HEK293 (cell line): Measurements from ENCODE around the gene ETV3.

Experiments used
- ATF2 ChIP-seq: fragments of 450-650 bp; formaldehyde crosslinking; IDR thresholded peaks from 2 replicates; pipeline ENCODE4 v1.5.1; 2016; ENCODE audit warnings: missing biosample characterization, missing genetic modification characterization, low read depth
- GLI4 ChIP-seq: fragments of 450-650 bp; formaldehyde crosslinking; IDR thresholded peaks from 2 replicates; pipeline ENCODE4 v1.5.1; 2016; ENCODE audit warnings: missing biosample characterization, missing genetic modification characterization
- KLF7 ChIP-seq: fragments of 450-650 bp; formaldehyde crosslinking; IDR thresholded peaks from 2 replicates; pipeline ENCODE4 v1.5.1; 2016; ENCODE audit warnings: missing biosample characterization, missing genetic modification characterization, borderline replicate concordance
- SCRT1 ChIP-seq: fragments of 450-650 bp; formaldehyde crosslinking; IDR thresholded peaks from 2 replicates; pipeline ENCODE4 v1.5.1; 2016; ENCODE audit warnings: missing biosample characterization, missing genetic modification characterization, borderline replicate concordance
- YY1 ChIP-seq: fragments of 450-650 bp; formaldehyde crosslinking; IDR thresholded peaks from 2 replicates; pipeline ENCODE4 v1.5.1; 2018; ENCODE audit warnings: missing biosample characterization, missing genetic modification characterization
- ZNF121 ChIP-seq: fragments of 450-650 bp; formaldehyde crosslinking; IDR thresholded peaks from 2 replicates; pipeline ENCODE4 v1.5.1; 2016; ENCODE audit warnings: missing biosample characterization, missing genetic modification characterization
- ZNF146 ChIP-seq: fragments of 450-650 bp; formaldehyde crosslinking; IDR thresholded peaks from 2 replicates; pipeline ENCODE4 v1.5.1; 2016; ENCODE audit warnings: missing biosample characterization, missing genetic modification characterization
- ZNF211 ChIP-seq: fragments of 450-650 bp; formaldehyde crosslinking; IDR thresholded peaks from 2 replicates; pipeline ENCODE4 v1.5.1; 2016; ENCODE audit warnings: low read depth, missing biosample characterization, missing genetic modification characterization
- ZNF558 ChIP-seq: fragments of 450-650 bp; formaldehyde crosslinking; IDR thresholded peaks from 2 replicates; pipeline ENCODE4 v1.5.1; 2016; ENCODE audit warnings: missing biosample characterization, missing genetic modification characterization
- ZNF561 ChIP-seq: fragments of 450-650 bp; IDR thresholded peaks from 2 replicates; pipeline ENCODE4 v1.5.1; 2018; ENCODE audit warnings: missing biosample characterization, missing genetic modification characterization, borderline replicate concordance
- ZNF785 ChIP-seq: fragments of 450-650 bp; formaldehyde crosslinking; IDR thresholded peaks from 2 replicates; pipeline ENCODE4 v1.5.1; 2016; ENCODE audit warnings: missing biosample characterization, missing genetic modification characterization
- TF ChIP-seq, protein P1 (sequence below): fragments of 450-650 bp; formaldehyde crosslinking; IDR thresholded peaks from 2 replicates; pipeline ENCODE4 v1.5.1; 2016; ENCODE audit warnings: missing biosample characterization, missing genetic modification characterization

DNA sequence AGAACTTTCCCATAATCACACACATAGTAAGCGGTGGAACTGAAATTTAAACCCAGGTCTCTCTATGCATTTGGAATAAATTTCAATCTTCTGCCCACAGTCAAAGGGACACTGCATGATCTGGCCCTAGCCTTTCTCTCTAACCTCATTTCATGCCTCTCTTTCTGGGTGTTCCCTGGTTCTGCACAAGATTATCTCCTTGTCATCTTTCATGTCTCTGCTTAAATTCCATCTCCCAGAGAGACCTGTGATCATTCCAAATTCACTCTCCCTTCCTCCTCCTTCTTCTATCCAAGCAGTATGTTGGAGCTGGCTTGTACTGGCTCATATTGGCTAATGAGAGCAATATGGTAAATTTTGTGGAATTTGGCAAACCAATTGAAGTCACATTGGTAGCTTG is 60.8 kb downstream of the ETV3 start:
- TF ChIP-seq, protein P1, sequence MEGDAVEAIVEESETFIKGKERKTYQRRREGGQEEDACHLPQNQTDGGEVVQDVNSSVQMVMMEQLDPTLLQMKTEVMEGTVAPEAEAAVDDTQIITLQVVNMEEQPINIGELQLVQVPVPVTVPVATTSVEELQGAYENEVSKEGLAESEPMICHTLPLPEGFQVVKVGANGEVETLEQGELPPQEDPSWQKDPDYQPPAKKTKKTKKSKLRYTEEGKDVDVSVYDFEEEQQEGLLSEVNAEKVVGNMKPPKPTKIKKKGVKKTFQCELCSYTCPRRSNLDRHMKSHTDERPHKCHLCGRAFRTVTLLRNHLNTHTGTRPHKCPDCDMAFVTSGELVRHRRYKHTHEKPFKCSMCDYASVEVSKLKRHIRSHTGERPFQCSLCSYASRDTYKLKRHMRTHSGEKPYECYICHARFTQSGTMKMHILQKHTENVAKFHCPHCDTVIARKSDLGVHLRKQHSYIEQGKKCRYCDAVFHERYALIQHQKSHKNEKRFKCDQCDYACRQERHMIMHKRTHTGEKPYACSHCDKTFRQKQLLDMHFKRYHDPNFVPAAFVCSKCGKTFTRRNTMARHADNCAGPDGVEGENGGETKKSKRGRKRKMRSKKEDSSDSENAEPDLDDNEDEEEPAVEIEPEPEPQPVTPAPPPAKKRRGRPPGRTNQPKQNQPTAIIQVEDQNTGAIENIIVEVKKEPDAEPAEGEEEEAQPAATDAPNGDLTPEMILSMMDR, result no peak
- no peak for TF ChIP-seq ZNF146 (tag by site-specific recombination)
- no peak for TF ChIP-seq ZNF121 (tag by site-specific recombination)
- TF ChIP-seq GLI4 (tag by site-specific recombination), result no peak
- no peak for TF ChIP-seq ATF2
- TF ChIP-seq ZNF561 (tag by site-specific recombination), result no peak
- TF ChIP-seq KLF7, result no peak
- no peak for TF ChIP-seq ZNF211 (tag by site-specific recombination)
- TF ChIP-seq ZNF785, result no peak
- no peak for TF ChIP-seq SCRT1
- no peak for TF ChIP-seq ZNF558
- TF ChIP-seq YY1, result no peak
